ENCODE data around the gene E2F6.
A peak's percentile ranks its signal among the peaks of the same experiment; 100 is the strongest.

E2F6 gene

DNA sequence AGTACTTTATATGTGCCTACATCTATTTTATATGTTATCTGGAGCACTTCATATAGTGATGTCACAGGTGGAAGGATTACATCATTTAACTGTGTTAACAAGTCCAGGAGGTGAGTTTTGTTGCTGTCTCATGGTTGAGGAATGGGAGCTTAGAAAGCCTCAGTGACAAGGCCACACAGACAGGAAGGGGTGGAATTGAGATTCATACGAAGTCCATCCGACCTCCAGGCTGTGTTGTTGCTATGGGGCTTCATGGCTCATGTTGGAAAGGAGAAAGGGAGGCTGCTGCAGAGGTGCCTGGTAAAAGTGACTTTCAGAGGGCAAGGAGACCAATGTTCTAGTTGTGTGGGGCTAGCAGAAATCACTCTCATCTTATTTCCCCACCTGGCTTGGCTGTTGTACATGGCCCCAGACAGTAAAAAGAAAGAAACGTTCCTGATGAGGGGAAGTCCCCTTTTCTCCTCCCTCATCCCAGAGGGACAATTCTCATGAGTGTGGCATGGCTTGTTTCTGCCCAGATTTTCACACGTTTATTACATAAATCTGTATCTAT lies 36.9 kb upstream of the E2F6 start:
- TF ChIP-seq GATA3 (IDR thresholded peaks at IDR 0.05; ENCODE audit: low read depth, low read length) (no peak), GATA2 (IDR thresholded peaks at IDR 0.05; ENCODE audit: low read depth, low read length) (no peak)

DNA sequence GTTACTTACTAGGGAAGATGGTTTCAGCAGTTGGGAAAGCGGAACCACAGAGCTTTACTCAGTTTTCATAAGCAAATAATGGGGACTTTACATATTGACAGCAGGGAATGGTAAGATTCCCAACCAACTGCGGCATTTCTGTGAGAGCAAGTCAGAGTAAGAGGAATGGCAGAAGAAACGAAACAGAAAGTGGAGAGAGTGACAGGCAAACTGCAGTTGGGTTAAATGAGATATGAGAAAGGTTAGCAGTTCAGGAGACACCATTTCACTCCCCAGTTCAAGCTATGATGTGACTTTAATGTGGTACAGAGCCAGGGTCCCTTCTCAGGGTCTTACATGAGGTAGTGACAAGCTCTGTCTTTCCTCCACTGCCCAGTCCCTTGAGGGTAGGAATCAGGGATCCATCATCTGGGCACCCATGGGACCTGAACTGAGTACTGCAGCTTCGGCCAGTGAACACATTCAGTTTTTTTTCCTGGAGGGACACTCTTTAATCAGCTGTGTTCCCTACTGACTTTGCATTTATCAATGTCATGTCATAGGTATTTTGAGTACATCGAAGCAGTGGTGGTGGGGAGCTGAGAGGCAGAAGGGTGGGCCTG lies 34.8 kb upstream of the E2F6 start:
- no peak for TF ChIP-seq GATA2 (IDR thresholded peaks at IDR 0.05; ENCODE audit: low read depth, low read length)
- no peak for TF ChIP-seq GATA3 (IDR thresholded peaks at IDR 0.05; ENCODE audit: low read depth, low read length)

DNA sequence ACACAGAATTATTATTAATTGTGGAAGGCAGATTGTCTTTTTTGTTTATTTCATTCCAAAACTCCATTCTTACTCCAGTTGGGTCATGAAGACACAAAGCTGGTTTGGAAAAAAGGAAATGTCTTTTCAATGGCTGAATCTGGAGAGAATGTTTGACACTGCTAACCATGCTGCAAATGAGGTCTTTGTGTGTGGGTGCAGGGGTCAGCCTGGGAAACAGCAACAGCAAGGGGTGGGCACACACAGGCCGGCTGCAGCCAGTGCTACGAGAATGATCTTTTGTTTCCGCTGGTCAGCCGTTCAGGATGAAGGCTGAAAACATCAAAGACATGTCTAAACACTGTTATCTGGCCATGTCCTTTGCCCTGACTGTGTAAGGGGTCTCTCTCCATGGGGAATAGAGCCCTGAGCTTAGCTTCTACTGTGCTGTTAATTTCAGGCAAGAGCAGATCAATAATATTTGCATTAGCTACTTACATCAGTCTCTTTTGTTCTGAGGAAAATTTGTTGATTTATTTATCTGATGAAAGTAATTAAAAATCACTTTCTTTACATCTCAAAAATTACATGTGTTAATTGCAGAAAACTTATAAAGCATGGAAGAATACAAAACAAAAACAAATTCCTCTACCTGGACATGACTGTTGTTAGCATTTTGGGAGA lies 33.3 kb upstream of the E2F6 start:
- TF ChIP-seq GATA2 (IDR thresholded peaks at IDR 0.05; ENCODE audit: low read depth, low read length) (no peak), GATA3 (IDR thresholded peaks at IDR 0.05; ENCODE audit: low read depth, low read length) (no peak)

DNA sequence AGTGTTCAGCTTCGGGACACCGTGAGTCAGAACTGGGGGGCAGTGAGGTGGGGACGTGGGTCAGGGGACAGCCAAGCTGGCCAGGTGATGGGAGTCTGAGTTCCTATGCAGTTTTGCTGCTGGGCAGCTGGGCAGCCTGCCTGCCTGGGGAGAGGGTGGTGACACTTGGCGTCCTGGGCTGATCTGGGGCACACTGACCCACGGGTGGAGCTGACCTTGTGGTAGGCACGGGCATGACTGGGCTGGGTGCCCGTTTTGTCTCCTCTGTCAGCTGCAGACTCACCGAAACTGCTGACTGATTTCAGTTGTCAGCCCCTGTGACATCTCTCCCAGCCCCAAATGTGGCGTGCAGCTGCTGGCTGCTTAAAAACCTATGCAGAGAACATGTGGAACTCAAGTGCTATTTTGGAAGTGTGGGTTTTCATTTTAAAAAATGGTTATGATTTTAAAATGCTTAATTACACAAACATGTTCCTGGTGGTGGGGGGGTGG lies 32.6 kb upstream of the E2F6 start:
- TF ChIP-seq GATA3 (IDR thresholded peaks at IDR 0.05; ENCODE audit: low read depth, low read length) (no peak), GATA2 (IDR thresholded peaks at IDR 0.05; ENCODE audit: low read depth, low read length) (no peak)

DNA sequence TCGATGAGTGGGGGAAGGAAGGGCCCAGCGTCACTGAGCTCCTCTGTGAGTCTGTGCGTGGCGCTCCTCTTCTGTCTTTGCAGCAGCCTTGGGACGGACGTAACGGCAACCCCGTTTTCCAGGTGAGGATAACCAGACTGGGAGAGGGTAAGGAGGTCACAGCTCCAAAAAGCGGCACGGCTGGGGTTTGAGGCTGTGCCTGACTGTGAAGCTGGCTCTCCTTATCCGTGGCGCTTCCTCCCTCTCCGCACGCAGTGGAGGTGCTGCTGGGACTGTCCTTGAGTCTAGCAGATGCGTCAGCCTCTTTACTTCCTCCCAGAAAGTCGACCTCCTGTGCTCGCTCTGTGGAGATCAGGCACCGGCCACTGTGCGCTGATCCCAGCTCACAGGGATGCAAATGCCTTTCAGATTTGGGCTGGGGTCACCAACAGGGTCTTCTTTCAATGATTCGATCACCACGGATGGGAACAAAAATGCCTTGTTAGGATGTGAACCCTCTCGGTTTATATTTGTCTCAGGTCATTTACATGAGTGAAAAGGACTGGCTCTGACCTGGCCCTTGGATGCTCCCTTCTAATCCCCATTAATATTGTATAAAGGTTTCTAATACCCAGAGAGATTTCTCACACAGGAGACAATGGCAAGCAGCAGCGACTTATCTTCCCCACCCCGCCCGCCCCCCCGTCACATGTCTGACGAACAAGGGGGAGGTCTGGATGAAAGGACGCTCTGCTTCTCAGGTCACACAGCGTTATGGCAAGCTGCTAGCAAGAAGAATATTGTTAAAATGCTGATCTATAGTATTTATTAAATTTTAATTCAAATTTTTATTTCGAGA lies 30.1 kb upstream of the E2F6 start:
- TF ChIP-seq GATA3 (IDR thresholded peaks at IDR 0.05; ENCODE audit: low read depth, low read length) (no peak), GATA2 (IDR thresholded peaks at IDR 0.05; ENCODE audit: low read depth, low read length) (no peak)

DNA sequence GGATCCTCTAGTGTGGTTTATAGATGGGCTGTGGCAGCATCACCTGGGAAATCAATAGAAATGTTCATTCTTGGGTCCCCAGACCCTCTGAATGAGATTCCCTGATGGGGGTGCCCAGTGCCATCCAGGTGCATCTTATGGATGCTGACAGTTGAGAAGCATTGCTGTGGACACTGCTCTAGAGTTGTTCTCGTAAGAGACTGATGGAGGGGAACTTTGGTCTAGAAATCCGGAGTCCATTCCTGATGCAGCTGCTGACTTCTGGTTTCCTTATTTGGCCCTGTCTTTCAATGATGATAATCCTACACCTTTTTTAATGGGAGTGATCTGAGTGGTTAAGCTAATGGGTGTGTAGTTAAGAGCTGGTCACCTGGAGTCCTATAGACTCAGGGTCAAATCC lies 28.3 kb upstream of the E2F6 start:
- TF ChIP-seq GATA2 (IDR thresholded peaks at IDR 0.05; ENCODE audit: low read depth, low read length), result no peak
- TF ChIP-seq GATA3 (IDR thresholded peaks at IDR 0.05; ENCODE audit: low read depth, low read length), result no peak

DNA sequence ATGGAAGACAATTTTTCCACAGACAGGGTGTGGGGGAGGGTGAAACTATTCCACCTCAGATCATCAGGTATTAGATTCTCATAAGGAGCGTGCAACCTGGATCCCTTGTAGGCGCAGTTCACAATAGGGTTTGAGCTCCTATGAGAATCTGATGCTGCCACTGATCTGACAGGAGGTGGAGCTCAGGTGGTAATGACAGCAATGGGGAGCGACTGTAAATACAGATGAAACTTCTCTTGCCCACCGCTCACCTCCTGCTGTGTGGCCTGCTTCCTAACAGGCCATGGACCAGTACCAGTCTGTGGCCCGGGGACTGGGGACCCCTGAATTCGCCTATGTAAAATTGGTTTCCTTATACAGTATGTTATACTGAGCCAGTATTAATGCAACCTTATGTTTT lies 27.3 kb upstream of the E2F6 start:
- no peak for TF ChIP-seq GATA3 (IDR thresholded peaks at IDR 0.05; ENCODE audit: low read depth, low read length)
- no peak for TF ChIP-seq GATA2 (IDR thresholded peaks at IDR 0.05; ENCODE audit: low read depth, low read length)

DNA sequence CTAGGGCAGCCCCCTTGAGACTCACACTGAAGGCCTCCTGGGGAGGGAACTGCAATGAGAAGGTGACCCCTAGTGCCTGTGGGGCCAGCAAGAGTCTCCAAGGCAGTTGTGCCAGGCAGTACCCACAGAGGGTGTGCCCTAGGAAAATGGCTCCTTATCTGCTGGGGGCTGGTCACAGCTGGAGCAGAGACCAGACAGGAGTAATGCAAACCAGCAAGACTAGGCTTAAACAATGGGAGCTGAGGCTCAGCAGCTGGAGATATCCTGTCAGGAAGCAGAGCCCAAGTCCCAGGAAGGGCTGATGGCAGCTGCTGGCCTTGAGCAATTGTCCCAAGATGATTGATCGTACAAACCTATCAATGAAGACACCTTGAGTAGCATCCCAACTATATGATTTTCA lies 26.8 kb upstream of the E2F6 start:
- TF ChIP-seq GATA2 (IDR thresholded peaks at IDR 0.05; ENCODE audit: low read depth, low read length) (no peak), GATA3 (IDR thresholded peaks at IDR 0.05; ENCODE audit: low read depth, low read length) (no peak)

DNA sequence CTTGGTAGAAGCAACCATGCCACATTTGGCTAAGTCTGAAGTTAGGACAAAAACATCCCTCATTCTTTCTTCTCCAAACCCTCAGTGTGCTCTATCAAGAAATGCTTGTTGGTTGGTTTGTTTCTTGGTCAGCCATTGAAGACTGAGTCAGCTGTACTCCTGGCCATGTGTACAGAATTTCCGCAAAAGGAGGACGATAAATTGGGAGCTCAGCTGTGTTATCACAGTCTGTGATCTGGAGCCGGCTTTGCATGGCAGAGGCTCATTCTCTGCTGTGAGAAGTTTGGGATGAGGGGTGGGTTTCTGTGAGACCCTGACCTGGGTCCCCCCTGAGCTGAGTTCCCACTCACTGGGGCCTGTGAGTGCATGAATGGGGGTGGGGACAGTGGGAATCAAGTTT lies 26.3 kb upstream of the E2F6 start:
- TF ChIP-seq GATA3 (IDR thresholded peaks at IDR 0.05; ENCODE audit: low read depth, low read length) (peak; percentile 77), GATA2 (IDR thresholded peaks at IDR 0.05; ENCODE audit: low read depth, low read length) (peak; percentile 94)

DNA sequence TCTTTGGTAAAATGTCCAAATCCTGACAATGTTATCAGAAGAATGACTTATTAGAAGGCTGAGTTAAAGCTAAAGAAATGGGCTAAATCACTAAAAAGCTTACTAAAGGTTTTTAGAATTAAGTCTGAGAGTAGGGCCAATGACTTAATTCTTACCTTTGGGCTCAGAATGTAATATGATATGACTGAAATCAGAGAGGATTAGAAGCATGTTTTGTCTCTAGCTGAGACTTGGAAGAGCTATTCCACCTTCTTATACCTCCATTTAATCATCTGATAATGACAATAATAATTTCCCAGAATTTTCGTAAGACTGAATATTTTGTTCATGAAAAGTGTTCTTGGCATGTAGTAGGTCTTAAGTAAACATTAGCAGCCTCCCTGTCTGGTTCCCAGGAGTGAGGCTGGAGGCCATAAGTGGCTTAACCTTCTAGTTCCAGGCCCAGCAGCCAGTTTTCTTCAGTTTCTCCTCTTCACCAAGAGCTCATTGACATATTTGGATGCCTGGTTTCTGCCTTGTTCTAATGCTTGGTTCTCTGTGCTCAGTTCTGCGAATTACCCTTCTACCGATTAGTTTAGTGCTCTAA lies 25.5 kb upstream of the E2F6 start:
- TF ChIP-seq GATA2 (IDR thresholded peaks at IDR 0.05; ENCODE audit: low read depth, low read length), result no peak
- TF ChIP-seq GATA3 (IDR thresholded peaks at IDR 0.05; ENCODE audit: low read depth, low read length), result no peak

DNA sequence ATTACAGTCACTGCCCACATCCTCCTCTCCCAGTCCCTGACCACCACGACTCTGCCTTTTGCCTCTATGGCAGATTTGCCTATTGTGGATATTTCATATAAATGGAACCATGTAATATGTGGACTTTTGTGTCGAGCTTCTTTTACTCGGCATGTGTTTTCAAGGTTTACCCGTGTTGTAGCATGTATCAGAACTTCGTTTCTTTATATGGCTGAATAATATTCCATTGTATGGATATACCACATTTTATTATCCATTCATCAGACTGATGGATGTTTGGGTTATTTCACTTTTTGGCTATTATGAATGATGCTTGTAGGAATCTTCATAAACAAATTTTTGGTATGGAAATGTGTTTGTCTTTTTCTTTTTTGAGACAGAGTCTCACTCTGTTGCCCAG lies 24.2 kb upstream of the E2F6 start:
- TF ChIP-seq GATA3 (IDR thresholded peaks at IDR 0.05; ENCODE audit: low read depth, low read length) (no peak), GATA2 (IDR thresholded peaks at IDR 0.05; ENCODE audit: low read depth, low read length) (no peak)

DNA sequence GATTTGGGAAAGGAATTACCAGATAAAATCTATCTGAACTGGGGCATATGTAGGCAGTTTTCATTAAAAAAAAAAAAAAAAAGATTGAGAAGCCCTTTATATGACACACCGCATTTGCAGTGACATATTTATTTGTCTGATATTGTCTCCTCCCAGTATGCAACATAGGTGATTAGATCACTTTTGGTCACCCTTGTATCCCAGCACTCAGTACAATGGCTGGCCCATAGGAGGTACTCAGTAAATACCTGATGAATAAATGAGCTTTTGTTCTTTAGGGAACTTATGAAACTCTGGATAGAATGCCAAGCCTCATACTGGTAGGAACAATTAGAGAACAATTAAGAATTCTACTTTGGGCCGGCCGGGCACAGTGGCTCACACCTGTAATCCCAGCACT lies 22.8 kb upstream of the E2F6 start:
- TF ChIP-seq GATA3 (IDR thresholded peaks at IDR 0.05; ENCODE audit: low read depth, low read length), result no peak
- no peak for TF ChIP-seq GATA2 (IDR thresholded peaks at IDR 0.05; ENCODE audit: low read depth, low read length)

DNA sequence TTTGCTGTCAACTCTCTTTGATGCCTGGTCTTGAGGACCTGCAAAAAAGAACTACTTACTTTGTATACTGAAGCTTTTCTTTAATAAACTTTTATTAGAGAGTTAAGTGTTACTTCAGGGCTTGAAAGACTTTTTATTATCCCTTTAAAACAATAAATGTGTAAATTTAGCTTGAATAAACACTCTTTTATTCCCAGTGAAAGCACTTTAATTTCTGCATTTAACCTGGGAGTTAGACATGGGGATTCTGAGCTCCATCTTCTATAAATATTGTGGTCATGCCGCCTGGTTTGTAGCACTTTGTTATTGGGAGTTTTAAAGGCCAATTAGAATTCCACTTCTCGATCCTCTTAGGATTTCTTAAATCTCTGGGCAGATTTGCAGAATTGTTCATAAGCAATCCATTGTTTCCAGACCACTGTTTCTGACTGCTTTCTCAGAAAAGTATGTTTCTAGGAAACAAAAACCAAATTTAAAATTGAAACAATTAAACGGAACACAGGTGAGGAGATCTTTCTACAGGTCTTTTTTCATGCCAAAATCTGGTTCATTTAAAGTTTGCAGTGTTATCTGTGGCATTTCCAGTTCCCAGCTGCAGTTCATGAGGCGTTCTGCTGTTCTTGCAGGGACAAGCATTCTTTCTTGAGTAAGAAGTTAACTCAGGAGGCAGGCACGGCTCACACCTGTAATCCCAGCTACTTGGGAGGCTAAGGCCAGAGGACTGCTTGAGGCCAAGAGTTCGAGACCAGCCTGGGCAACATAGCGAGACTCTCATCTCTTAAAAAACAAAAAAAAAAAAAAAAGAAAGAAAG lies 18.1 kb upstream of the E2F6 start:
- no peak for TF ChIP-seq GATA3 (IDR thresholded peaks at IDR 0.05; ENCODE audit: low read depth, low read length)
- TF ChIP-seq GATA2 (IDR thresholded peaks at IDR 0.05; ENCODE audit: low read depth, low read length), result no peak
